Panc1 (cell line): ENCODE results near the gene GATB. TPM values are rescaled to one million over a fixed set of nuclear protein-coding genes. Genes with fewer than 3 reads are reported as not detected.

ENCODE experiments used
- ATAC-seq: fragments of 200-7000 bp; cut with Tn5 transposase; 2 replicates; pipeline ENCODE4 v1.9.1; 2020; ENCODE audit warnings: mild to moderate bottlenecking, moderate library complexity
- BruUV-seq: library from RNA; stranded (reverse); fragments of 400-500 nt; replicated peaks from 2 replicates; lab custom pipeline; 2021; lab: Mats Ljungman, UMichigan
- CTCF ChIA-PET: fragments of 300-600 bp; sonication (Branson Sonifier 250); formaldehyde crosslinking; loops from one replicate; lab custom pipeline; 2022; ENCODE audit warnings: antibody characterized with exemption; lab: Charles Lee
- POLR2A ChIA-PET: fragments of 300-600 bp; sonication (Branson Sonifier 250); formaldehyde crosslinking; loops from one replicate; lab custom pipeline; 2022; ENCODE audit warnings: antibody characterized with exemption; lab: Charles Lee
- DNase-seq: peaks from one replicate; pipeline ENCODE4 v3.0.0-alpha.2; 2010; ENCODE audit warnings: low read depth, low spot score
- H3K27ac ChIP-seq: 2 replicates; pipeline ENCODE4 v1.5.1; 2011; ENCODE audit warnings: mild to moderate bottlenecking, low read length, inconsistent platforms
- H3K27me3 ChIP-seq: fragments of 200-500 bp; sonication (Bioruptor generic); 2 replicates; pipeline ENCODE4 v1.6.0; 2014; ENCODE audit warnings: low read length, inconsistent platforms; ENCODE audit not compliant: control insufficient read depth, insufficient read depth
- H3K36me3 ChIP-seq: fragments of 200-500 bp; sonication (Bioruptor generic); 2 replicates; pipeline ENCODE4 v1.5.1; 2014; ENCODE audit warnings: inconsistent platforms, mild to moderate bottlenecking, low read length, moderate library complexity; ENCODE audit not compliant: control insufficient read depth, insufficient read depth
- H3K4me1 ChIP-seq: 2 replicates; pipeline ENCODE4 v1.5.1; 2011; ENCODE audit warnings: inconsistent platforms, mild to moderate bottlenecking, low read length, moderate library complexity; ENCODE audit not compliant: control insufficient read depth, insufficient read depth
- H3K4me3 ChIP-seq, 2 experiments: 2 replicates each; pipeline ENCODE4 v1.5.1; 2011 to 2012; ENCODE audit warnings: low read depth in 2 of 2, low read length in 2 of 2, mild to moderate bottlenecking in 2 of 2, inconsistent platforms in 1 of 2, moderate library complexity in 1 of 2
- H3K9me3 ChIP-seq: fragments of 200-500 bp; sonication (Bioruptor generic); 2 replicates; pipeline ENCODE4 v1.5.1; 2014; ENCODE audit warnings: low read depth, mild to moderate bottlenecking, inconsistent platforms, low read length, moderate library complexity; ENCODE audit not compliant: control insufficient read depth, insufficient read depth
- CTCF ChIP-seq: fragments of 450-650 bp; IDR thresholded peaks from 2 replicates; pipeline ENCODE4 v1.5.1; 2017; ENCODE audit warnings: mild to moderate bottlenecking
- POLR2AphosphoS5 ChIP-seq: IDR thresholded peaks from 2 replicates; pipeline ENCODE4 v1.6.1; 2012; ENCODE audit warnings: mild to moderate bottlenecking, low read depth, low read length, moderate library complexity
- REST ChIP-seq, 2 experiments: IDR thresholded peaks; 2 replicates each; pipeline ENCODE4 v1.6.1; 2011 to 2012; ENCODE audit warnings: low read depth in 2 of 2, control low read depth in 1 of 2, low read length in 1 of 2, mild to moderate bottlenecking in 1 of 2, moderate library complexity in 1 of 2; ENCODE audit not compliant: insufficient read depth in 1 of 2
- SIN3A ChIP-seq: IDR thresholded peaks from 2 replicates; pipeline ENCODE4 v1.6.1; 2012; ENCODE audit warnings: low read depth, mild to moderate bottlenecking, low read length, moderate library complexity, borderline replicate concordance; ENCODE audit not compliant: insufficient read depth
- TCF7L2 ChIP-seq: IDR thresholded peaks from 2 replicates; pipeline ENCODE4 v1.6.1; 2011; ENCODE audit warnings: mild to moderate bottlenecking, low read depth, low read length, inconsistent platforms
- in situ Hi-C: cut with HindIII; loops from 2 replicates; pipeline ENCODE4 v1.10.0; 2016; ENCODE audit warnings: low sequenced_read_pairs, low pct_unique_long_range_greater_than_20kb
- intact Hi-C: fragments of 100-400 bp; cut with micrococcal nuclease; formaldehyde crosslinking; loops from one replicate; pipeline ENCODE4 v1.10.0; 2022; ENCODE audit not compliant: unreplicated experiment
- total RNA-seq: library from RNA; stranded (reverse); gene quantifications from one replicate; pipeline ENCODE4 v1.2.1, GENCODE V29; 2021; ENCODE audit not compliant: unreplicated experiment

Gene GATB
- total RNA-seq, 1 experiment from 2014 or later, result 9.7 TPM

DNA sequence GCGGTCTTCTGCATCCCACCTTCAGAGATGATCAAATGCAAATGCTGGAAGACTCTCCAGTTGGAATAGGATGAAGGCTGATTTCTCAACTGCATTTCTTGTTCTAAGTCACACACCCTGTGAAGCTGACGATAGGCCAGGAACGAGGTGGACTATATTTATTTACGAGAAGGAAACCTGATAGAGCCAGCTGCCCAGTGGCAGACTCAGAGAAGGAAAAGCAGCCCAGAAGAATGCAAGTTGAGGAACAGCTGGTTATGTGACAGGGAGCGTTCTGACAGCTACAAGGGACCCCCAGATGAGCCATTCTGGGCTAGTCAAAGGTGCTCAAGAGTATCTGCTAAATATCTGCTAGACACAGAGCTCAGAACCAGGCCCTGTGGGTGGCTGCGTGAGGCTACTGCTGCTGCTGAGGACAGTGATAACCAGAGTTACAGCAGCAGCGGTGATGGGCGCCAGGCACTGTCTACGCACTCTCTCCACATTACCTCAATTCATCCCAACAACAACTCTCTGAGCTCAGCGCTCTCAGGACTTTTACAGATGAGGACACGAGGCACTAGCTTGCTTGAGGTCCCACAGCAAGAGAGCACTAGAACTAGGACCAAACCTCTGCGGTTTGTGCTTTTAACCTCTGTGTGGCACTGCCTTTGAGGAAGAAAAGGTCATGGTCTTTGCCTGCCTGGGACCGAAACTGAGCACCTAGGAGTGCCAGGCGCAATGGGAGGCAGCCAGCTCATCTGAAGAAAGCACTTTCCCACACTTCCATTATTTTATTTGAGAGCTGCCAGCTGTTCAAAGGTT is 69.0 kb downstream of the GATB start:
- no TSS peak for BruUV-seq
- ATAC-seq, result no peak
- no peak for TF ChIP-seq REST (IDR thresholded peaks at IDR 0.05; ENCODE audit: insufficient read depth in 1 of 2, low read depth in 2 of 2, low read length in 1 of 2)
- TF ChIP-seq SIN3A, result no peak
- TF ChIP-seq CTCF, result no peak
- TF ChIP-seq TCF7L2, result no peak
- TF ChIP-seq POLR2AphosphoS5, result no peak
- intact Hi-C loops, result no loop called here
- Histone ChIP-seq H3K36me3 (no peaks in the 10 kb centered on the region), H3K4me1 (no peaks in the 10 kb centered on the region), H3K4me3 (no peak overlapping the region), H3K9me3 (no peaks in the 10 kb centered on the region), H3K27ac (no peak overlapping the region), H3K27me3 (no peaks in the 10 kb centered on the region)
- ChIA-PET CTCF (no interaction called here), POLR2A (no interaction called here)
- no peak for DNase-seq
- in situ Hi-C loops, result no loop called here

GRCh38 chr4:151690876-151691275 is 69.9 kb downstream of the GATB start:
- ATAC-seq, result no peak
- in situ Hi-C loops (no loop called here), intact Hi-C loops (no loop called here)
- Histone ChIP-seq H3K9me3 (no peaks in the 10 kb centered on the region), H3K27ac (no peak overlapping the region), H3K36me3 (no peaks in the 10 kb centered on the region), H3K4me3 (no peak overlapping the region), H3K4me1 (no peaks in the 10 kb centered on the region), H3K27me3 (no peaks in the 10 kb centered on the region)
- no TSS peak for BruUV-seq
- ChIA-PET CTCF (no interaction called here), POLR2A (no interaction called here)
- TF ChIP-seq CTCF (no peak), REST (IDR thresholded peaks at IDR 0.05; ENCODE audit: insufficient read depth in 1 of 2, low read depth in 2 of 2, low read length in 1 of 2) (no peak), TCF7L2 (no peak), POLR2AphosphoS5 (no peak), SIN3A (no peak)
- no peak for DNase-seq
